KBM-7 (cell line): ENCODE data around the gene EFNA2.

Source experiments
- DNase-seq: peaks from one replicate; pipeline ENCODE4 v3.0.0-alpha.2; 2015
- in situ Hi-C: fragments of 300-500 bp; cut with MboI; formaldehyde crosslinking; loops from 2 replicates; pipeline ENCODE4 v1.14.3; 2020; ENCODE audit warnings: low sequenced_read_pairs, low pct_unique_long_range_greater_than_20kb, mixed read lengths

Gene EFNA2

DNA sequence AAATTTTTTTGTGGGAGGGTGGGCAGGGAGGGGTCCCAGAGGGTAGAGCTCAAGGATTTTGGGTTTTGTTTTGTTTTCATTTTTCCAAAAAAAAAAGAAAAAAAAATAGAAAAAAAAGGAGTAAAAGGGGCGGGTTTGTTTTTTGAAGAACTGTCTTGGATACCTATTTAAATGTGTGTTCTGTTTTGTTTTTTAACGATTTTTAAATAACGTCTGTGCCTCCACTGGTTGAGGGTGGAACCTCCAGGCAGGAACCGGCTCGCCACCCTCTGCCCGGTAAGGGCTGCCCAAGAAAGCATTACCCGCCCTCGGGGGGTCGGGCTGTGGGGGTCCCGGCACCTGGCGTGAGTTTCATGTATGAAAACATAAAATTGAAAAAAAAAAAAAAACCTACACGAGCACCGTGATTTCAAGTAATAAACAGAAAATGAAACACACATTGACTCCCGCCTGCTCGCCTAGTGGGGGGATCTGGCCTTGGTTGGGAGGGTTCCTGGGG lies 26.9 kb upstream of the EFNA2 start:
- in situ Hi-C loops, result no loop called here
- DNase-seq, result no peak

- peak; percentile 61 for DNase-seq
- in situ Hi-C loops, result no loop called here
These were observed 26.3 kb upstream of the EFNA2 start for GRCh38 chr19:1259206-1259875.

- in situ Hi-C loops, result no loop called here
- DNase-seq, result no peak
These were observed 25.6 kb upstream of the EFNA2 start for GRCh38 chr19:1259876-1260748.

DNA sequence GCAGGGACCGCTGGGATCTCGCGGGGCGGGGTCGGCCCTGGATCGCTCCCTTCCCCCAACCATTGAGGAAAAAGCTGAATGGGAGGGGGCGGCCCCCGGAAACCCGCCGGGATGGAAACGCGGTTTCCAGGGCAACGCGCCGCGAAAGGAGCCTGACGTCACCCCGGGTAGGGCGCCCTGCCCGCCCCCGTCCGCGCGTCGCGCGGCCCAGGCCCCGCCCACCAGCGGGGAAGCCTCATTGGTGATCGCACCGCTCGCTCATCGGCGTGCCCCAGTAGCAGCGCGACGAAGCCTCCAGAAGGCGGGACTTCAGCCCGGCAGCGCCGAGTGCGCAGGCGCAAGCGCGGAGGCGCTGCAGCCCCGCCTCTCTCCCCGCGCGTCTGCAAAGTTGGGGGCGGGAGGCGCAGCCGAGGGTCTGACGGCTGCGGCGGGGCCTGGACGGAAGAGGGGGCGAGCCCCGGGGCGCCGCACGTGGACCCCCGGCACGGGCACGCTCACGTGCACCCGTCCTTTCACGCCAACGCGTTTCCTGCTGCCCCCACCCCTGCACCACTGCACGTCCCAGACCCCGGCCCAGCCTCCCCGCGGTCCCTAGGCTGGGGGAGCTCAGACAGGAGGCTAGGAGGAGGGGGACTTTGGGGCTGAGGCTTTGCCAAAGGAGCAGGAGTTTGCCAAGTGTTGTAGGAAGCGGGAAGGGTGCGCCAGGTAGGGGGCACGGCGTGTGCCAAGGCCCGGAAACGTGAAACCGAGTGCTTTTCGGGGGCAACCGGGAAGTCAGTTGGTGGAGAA lies 24.7 kb upstream of the EFNA2 start:
- peak; percentile 93 for DNase-seq
- in situ Hi-C loops, result no loop called here

- in situ Hi-C loops, result no loop called here
These were observed 24.2 kb upstream of the EFNA2 start for GRCh38 chr19:1261538-1261797.

DNA sequence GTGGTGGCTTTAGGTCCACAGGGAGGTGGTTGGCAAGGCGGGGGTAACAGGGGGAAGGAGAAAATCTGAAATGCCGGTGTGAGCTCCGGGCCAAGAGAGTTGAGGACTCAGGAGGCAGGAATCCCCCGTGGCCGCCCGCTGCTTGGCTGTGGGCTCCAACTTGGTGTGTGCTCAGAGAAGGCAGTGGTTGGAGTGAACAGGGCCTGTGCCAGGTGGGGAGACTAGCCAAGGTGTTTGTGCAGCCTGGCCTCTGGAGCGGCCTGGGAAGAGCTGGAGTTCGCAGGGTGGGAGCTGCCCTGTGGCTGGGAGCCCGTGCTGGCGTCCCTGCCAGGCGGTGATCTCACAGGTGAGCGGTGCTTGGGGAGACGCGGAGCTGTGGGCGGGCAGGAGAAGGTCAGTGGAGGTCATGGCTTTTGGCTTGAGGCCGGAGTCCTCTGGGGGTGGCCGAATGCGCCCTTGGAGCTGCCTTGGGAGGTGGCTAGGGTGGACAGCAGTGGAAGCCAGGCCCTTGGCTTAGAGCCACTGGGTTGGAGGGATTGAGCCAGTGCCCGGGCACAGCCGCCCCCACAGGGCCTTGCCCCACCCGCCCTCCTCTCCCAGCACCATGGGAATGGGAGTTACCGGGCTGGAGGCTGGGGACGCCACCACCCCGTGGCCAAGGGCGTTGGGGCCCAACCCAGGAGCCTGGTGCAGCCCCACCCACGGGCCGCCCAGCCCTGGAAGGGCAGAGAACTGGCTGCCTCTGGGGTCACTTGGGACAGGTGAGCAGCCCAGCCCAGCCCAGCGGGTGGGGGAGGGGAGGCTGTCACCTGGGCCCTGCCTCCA lies 23.7 kb upstream of the EFNA2 start:
- in situ Hi-C loops, result no loop called here
- DNase-seq, result no peak

More at GRCh38 chr19:1261538-1261797, 24.2 kb upstream of the EFNA2 start:
- peak; percentile 62 for DNase-seq

DNA sequence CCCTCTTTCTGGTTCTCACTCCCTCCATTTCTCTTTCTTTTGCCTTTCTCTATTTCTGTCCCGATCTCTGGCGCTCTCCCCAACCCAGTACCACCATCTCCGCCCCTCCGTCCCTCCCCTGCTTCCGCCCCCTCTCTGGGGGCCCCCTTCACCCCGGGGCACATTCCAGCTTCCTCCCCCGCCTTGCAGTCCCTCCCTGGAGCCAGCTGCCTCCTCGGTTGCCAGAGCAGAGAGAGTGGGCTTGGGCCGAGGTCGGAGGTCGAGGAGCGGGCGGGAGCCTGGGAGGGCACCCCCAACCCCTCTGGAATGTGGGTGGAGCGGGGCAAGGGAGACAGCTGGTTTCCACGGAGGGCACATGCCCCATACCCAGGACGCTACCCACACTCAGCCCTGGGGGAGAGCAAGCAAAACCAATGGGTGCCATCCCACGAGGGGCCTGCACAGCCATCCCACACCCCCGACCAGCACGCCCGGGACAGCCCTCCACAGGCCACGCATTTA lies 23.0 kb upstream of the EFNA2 start:
- DNase-seq, result no peak
- in situ Hi-C loops, result no loop called here

DNA sequence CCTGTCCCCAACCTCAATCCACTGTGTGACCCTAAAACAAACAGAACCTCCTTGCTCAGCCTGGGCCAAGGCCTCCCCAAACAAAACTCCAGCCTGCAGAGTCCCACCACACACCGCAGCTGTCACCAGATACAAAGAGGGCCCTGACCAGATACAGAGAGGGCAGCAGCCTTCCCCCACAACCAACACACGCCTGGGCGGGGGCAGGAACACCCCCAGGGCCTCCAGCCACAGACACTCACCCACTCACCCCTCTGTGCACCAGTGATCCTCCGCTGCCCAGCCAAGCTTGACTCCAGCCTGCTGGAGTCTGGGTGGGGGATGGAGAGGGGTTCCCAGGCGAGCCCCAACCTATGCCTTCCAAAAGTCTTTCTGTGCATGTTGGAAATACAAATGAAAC lies 22.5 kb upstream of the EFNA2 start:
- in situ Hi-C loops, result no loop called here
- no peak for DNase-seq

GRCh38 chr19:1264801-1265614 lies 20.7 kb upstream of the EFNA2 start:
- DNase-seq, result no peak
- in situ Hi-C loops, result no loop called here

GRCh38 chr19:1265615-1266128 lies 20.0 kb upstream of the EFNA2 start:
- peak; percentile 57 for DNase-seq

GRCh38 chr19:1266129-1266915 lies 19.4 kb upstream of the EFNA2 start:
- DNase-seq, result peak; percentile 87
- in situ Hi-C loops, result no loop called here

More at GRCh38 chr19:1265615-1266128, 20.0 kb upstream of the EFNA2 start:
- in situ Hi-C loops, result no loop called here

DNA sequence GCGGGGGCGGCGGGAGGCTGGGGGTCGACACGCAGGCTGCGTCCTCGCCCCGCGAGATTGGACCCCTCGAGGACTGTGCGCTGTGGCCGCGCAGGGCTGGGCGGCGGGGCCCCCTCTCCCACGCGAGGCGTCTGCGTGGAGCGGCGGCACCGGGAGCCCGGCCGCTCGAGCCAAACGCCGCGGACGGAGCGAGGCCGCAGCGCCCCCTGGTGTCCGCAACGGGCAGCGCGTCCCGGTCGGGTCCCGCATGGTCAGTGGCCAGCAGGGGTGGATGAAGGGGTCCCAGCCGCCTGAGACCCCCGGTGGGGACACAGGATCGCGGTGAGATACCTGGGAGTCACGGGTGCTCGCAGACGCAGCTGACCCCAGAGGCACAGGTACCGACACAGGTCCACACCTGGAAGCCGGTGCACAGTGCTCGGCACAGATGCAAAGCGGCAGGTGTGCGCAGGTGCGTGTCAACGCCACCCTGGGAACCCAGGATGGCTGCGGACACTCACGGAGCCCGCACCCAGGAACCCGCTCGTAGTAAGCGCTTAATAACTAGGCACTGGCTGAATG lies 18.7 kb upstream of the EFNA2 start:
- in situ Hi-C loops, result no loop called here
- no peak for DNase-seq

DNA sequence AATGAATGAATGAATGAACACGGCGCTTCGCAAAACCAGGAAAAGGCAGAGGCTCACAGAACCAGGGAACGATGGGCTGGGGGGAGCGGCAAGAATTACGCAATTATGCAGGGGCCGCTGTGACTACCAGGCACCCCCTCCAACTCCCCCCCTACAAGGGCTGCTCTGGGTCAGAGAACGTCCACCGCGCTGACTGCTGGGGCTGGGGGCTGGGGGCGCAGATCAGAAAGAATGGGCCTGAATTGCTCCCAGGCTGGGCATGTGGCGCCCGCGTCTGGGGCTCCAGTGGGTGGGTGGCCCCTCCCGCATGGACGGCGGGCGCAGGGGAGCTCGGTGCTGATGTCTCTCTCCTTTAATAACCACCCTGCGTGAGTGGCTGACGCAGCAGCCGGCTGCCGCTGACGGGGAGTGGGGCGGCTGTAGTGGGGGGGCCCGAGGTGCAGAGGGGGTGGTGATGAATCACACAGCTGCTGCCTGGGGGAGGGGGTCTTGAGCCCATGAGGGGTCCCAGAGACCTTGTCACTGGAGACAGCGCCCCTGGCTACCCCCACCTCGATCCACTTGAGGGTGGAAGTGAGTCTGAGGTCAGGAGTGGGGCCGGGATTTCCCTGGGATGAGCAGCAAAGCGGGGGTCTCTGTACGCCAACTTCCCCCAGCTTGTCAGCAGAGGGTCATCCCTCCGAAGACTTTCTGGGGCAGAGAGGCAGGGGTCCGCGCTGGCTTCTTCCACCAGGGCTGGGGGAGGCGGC lies 18.0 kb upstream of the EFNA2 start:
- DNase-seq, result no peak
- in situ Hi-C loops, result no loop called here

- in situ Hi-C loops, result no loop called here
- no peak for DNase-seq
These were observed 17.2 kb upstream of the EFNA2 start for GRCh38 chr19:1268226-1269064.

GRCh38 chr19:1269065-1269477 lies 16.6 kb upstream of the EFNA2 start, which contains the start of gene CIRBP:
TSS of gene CIRBP (plus strand) at chr19:1269332. CDS start at chr19:1270934, 1,602 bp downstream.
- DNase-seq, result peak; percentile 98
- in situ Hi-C loops, result no loop called here
